ENCODE data around the gene SH3GL2.

GRCh38 chr9:17744786-17745185, 165.9 kb downstream of the SH3GL2 start:
- no peak for TF ChIP-seq POLR2A (IDR thresholded peaks at IDR 0.05)
- TF ChIP-seq, protein P1, sequence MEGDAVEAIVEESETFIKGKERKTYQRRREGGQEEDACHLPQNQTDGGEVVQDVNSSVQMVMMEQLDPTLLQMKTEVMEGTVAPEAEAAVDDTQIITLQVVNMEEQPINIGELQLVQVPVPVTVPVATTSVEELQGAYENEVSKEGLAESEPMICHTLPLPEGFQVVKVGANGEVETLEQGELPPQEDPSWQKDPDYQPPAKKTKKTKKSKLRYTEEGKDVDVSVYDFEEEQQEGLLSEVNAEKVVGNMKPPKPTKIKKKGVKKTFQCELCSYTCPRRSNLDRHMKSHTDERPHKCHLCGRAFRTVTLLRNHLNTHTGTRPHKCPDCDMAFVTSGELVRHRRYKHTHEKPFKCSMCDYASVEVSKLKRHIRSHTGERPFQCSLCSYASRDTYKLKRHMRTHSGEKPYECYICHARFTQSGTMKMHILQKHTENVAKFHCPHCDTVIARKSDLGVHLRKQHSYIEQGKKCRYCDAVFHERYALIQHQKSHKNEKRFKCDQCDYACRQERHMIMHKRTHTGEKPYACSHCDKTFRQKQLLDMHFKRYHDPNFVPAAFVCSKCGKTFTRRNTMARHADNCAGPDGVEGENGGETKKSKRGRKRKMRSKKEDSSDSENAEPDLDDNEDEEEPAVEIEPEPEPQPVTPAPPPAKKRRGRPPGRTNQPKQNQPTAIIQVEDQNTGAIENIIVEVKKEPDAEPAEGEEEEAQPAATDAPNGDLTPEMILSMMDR (IDR thresholded peaks at IDR 0.05 in 8 of 11, conservative IDR thresholded peaks at IDR 0.05 in 3 of 11) = no peak
